SH-SY5Y (cell line): ENCODE measurements around the gene CTDSPL.

Experiments used
- GATA2 ChIP-seq: IDR thresholded peaks from 2 replicates; pipeline ENCODE4 v1.6.1; 2011; ENCODE audit warnings: mild to moderate bottlenecking, low read depth, low read length
- GATA3 ChIP-seq: IDR thresholded peaks from 2 replicates; pipeline ENCODE4 v1.6.1; 2011; ENCODE audit warnings: low read depth, mild to moderate bottlenecking, low read length, moderate library complexity

- TF ChIP-seq GATA2 (no peak), GATA3 (no peak)
Measured at GRCh38 chr3:37823189-37823588, 38.5 kb upstream of the CTDSPL start.
